ENCODE results near the gene LY86. TPM values are rescaled to one million over a fixed set of nuclear protein-coding genes. Genes with fewer than 3 reads are reported as not detected.
A peak's percentile ranks its signal among the peaks of the same experiment; 100 is the strongest.

LY86 gene
- total RNA-seq, 1 donor = not detected

- TF ChIP-seq CTCF (IDR thresholded peaks at IDR 0.05; ENCODE audit: insufficient read depth, low read length) = no peak
- DNase-seq (ENCODE audit: low read depth) = peak; percentile 37
- H3K4me3 ChIP-seq (ENCODE audit: low read depth, low read length) = no peak overlapping the region
These were observed 89.7 kb downstream of the LY86 start for GRCh38 chr6:6678185-6678671.

- no peak overlapping the region for H3K4me3 ChIP-seq (ENCODE audit: low read depth, low read length)
- TF ChIP-seq CTCF (IDR thresholded peaks at IDR 0.05; ENCODE audit: insufficient read depth, low read length) = no peak
- DNase-seq (ENCODE audit: low read depth) = no peak
These were observed 90.3 kb downstream of the LY86 start for GRCh38 chr6:6678811-6679210.

- TF ChIP-seq CTCF (IDR thresholded peaks at IDR 0.05; ENCODE audit: insufficient read depth, low read length) = no peak
- no peak overlapping the region for H3K4me3 ChIP-seq (ENCODE audit: low read depth, low read length)
- DNase-seq (ENCODE audit: low read depth) = no peak
These were observed 91.1 kb downstream of the LY86 start for GRCh38 chr6:6679633-6680032.

GRCh38 chr6:6680526-6680925 is 92.0 kb downstream of the LY86 start:
- no peak for DNase-seq (ENCODE audit: low read depth)
- no peak for TF ChIP-seq CTCF (IDR thresholded peaks at IDR 0.05; ENCODE audit: insufficient read depth, low read length)
- H3K4me3 ChIP-seq (ENCODE audit: low read depth, low read length) = no peak overlapping the region

GRCh38 chr6:6681075-6681849 is 92.7 kb downstream of the LY86 start:
- no peak overlapping the region for H3K4me3 ChIP-seq (ENCODE audit: low read depth, low read length)
- no peak for DNase-seq (ENCODE audit: low read depth)
- TF ChIP-seq CTCF (IDR thresholded peaks at IDR 0.05; ENCODE audit: insufficient read depth, low read length) = no peak

- TF ChIP-seq CTCF (IDR thresholded peaks at IDR 0.05; ENCODE audit: insufficient read depth, low read length) = no peak
- DNase-seq (ENCODE audit: low read depth) = no peak
- no peak overlapping the region for H3K4me3 ChIP-seq (ENCODE audit: low read depth, low read length)
These were observed 93.7 kb downstream of the LY86 start for GRCh38 chr6:6682225-6682624.
